NCI-H2196 (cell line): ENCODE results near the gene CCDC43.
"Not testable (repeated sequence)": the region's sequence is repeated elsewhere in the genome, so short reads cannot be mapped to it uniquely, and the experiment has no call there.

Experiments
- DNase-seq: peaks from one replicate; lab custom pipeline; 2025; ENCODE audit not compliant: unreplicated experiment; lab: John Stamatoyannopoulos, UW

The CCDC43 gene, protein sequence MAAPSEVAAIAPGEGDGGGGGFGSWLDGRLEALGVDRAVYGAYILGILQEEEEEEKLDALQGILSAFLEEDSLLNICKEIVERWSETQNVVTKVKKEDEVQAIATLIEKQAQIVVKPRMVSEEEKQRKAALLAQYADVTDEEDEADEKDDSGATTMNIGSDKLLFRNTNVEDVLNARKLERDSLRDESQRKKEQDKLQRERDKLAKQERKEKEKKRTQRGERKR

DNA sequence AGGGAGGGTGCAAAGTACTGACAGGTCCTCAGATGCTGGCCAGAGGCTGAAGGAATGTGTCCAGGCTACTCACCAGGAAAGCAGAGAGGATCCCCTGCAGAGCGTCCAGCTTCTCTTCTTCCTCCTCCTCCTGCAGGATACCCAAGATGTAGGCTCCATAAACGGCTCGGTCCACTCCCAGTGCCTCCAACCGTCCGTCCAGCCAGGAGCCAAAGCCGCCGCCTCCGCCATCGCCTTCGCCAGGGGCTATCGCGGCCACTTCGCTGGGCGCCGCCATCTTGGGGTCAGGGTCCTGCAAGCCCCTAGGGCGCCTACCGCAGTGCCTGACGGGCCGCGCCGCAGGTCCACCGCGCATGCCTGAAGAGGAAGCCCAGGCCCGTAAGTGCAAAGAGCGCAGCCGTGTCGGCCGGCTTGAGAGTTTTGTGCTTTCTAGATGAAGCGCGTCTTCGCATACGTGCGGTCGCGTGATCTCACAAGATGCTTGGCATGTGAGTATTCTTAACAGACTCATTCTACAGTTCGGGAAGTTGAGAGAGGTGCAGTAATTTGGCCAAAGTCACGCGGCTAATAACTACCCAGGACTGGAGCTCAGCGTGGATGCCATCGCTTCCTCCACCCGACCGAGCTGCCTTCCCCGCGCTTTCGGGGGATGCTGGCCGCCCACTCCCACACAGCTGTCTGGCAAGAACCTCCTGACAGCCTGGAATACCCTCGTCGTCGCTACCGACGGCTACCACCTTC is at the start of gene CCDC43:
Gene CCDC43, minus strand, starts transcription at position 300 of the 741 bp plus-strand sequence. Its CDS starts 23 bp downstream, at position 277.
- DNase-seq = peak; percentile 96

GRCh38 chr17:44738214-44738906 is 48.8 kb upstream of the CCDC43 start:
- DNase-seq = no peak

DNA sequence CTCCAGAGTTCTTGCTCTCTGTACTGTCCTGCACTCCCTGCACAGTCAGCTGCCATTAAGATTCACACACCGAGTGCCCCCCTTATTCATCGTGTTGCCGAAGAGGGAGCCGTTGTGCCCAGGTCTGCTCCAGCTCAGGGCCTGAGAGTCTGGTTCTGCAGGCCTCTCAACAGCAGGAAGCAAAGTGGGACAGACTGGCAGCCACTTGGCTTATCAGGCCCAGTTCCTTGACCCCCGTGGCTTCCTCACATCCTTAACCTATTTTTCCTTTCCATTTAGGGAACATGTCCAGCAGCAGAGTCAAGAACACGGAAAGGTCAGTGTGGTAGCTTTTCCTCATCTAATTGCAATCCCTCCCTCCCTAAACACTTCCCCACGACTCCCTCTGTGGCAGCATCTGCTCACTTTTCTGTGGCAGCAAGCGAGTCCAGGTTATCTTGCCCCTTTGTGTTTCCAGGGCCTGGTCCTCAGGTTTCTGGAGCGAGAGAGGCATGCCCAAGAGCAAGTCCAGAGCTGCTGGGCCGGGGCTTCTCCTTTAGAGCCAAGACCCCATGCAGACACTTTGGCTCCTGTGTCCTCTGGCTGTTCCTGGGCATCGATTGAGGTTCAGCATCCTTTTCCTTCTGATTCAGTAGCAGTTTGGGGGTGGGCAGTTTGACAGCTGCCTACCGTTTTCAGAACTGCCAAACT is 47.1 kb upstream of the CCDC43 start:
- DNase-seq = no peak

GRCh38 chr17:44734272-44734671 is 44.7 kb upstream of the CCDC43 start:
- DNase-seq = no peak

- peak; percentile 15 for DNase-seq
These were observed 44.2 kb upstream of the CCDC43 start for GRCh38 chr17:44733753-44734152.

GRCh38 chr17:44726121-44726520 is 36.5 kb upstream of the CCDC43 start:
- not testable (repeated sequence) for DNase-seq

DNA sequence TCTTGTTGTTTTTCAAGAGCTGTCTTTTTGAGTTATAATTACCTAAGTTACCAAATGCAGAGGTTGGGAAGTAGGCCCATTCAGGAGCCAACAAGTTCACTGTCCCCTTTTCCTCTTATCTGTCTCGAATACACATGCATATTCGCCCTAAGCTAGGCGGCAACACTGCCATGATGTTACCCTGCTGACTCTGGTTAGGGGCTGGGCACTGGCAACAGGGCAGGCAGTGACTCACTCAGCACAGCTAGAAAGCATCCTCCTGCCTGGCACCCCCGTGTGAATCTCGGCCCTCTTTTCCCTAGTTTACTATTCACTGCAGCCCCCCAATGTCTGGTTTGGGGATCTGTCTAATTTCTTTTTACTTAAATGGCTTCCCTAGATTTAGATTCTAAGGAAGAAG is 32.7 kb upstream of the CCDC43 start:
- DNase-seq = no peak

- DNase-seq = no peak
These were observed 29.9 kb upstream of the CCDC43 start for GRCh38 chr17:44719444-44719843.

DNA sequence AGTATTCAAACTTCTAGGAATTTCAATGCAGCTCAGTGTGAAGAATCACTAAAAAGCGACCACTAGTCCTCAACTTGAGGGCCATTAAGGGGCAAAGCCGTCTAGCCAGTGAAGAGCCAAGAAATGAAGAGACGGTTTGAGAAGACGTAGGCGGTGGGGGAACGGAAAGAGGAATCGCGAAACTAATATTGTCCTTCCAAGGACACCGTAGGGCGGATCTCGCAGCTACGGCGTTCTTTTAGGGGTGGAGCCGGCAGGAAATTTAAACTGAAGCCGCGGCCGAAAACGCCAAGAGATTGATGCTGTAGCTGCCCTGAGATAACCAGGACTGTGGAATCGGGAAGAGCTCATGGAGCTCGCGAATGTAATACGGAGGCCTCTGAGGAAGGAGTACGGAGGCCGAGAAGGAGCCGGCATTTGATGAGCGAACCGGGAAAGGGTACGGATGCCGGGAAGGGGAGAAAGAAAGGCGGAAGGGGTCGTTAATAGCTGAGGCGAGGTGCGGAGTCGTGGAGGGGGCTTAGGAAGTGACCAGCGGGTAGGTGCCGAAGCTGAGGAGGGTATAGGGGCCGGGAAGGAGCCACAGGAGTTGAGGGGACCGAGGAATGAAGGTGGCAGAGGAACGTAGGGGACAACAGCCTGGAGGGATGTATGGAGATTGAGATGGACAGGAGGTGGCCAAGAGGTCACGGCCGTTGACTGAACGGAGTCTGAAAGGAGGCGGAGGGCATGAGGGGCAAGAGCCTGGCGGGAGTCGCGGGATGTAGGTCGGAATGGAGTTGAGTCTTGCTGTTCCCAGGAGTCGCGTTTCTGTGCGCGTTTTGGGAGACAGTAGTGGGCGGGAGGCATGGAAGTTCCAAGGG is 19.1 kb upstream of the CCDC43 start, which contains the start of gene DBF4B:
Gene DBF4B, plus strand, starts transcription at position 265 of the 863 bp plus-strand sequence. Its CDS starts 156 bp downstream, at position 421.
- DNase-seq = peak; percentile 94

GRCh38 chr17:44707755-44708400 is 18.3 kb upstream of the CCDC43 start:
- DNase-seq = no peak

DNA sequence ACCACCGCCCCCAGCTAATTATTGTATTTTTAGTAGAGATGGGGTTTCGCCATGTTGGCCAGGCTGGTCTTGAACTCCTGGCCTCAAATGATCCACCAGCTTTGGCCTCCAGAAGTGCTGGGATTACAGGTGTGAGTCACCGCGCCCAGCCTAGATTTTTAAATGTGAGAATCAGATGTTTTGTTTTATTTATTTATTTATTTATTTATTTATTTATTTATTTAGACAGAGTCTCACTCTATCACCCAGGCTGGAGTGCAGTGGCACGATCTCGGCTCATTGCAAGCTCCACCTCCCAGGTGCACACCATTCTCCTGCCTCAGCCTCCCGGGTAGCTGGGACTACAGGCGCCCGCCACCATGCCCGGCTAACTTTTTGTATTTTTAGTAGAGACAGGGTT is 10.7 kb upstream of the CCDC43 start:
- DNase-seq = not testable (repeated sequence)

DNA sequence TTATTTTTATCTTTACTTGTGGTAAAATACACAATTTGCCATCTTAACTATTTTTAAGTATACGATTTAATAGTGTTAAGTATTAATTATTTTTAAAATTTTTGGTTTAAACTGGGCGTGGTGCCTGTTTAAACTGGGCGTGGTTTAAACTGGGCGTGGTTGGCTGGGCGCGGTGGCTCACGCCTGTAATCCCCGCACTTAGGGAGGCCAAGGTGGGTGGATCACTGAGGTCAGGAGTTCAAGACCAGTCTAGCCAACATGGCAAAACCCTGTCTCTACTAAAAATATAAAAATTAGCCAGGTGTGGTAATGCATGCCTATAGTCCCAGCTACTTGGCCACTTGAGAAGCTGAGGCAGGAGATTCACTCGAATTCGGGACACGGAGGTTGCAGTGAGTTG is 4.0 kb upstream of the CCDC43 start:
- no peak for DNase-seq

GRCh38 chr17:44690746-44691306 is 1.2 kb upstream of the CCDC43 start:
- peak; percentile 78 for DNase-seq

DNA sequence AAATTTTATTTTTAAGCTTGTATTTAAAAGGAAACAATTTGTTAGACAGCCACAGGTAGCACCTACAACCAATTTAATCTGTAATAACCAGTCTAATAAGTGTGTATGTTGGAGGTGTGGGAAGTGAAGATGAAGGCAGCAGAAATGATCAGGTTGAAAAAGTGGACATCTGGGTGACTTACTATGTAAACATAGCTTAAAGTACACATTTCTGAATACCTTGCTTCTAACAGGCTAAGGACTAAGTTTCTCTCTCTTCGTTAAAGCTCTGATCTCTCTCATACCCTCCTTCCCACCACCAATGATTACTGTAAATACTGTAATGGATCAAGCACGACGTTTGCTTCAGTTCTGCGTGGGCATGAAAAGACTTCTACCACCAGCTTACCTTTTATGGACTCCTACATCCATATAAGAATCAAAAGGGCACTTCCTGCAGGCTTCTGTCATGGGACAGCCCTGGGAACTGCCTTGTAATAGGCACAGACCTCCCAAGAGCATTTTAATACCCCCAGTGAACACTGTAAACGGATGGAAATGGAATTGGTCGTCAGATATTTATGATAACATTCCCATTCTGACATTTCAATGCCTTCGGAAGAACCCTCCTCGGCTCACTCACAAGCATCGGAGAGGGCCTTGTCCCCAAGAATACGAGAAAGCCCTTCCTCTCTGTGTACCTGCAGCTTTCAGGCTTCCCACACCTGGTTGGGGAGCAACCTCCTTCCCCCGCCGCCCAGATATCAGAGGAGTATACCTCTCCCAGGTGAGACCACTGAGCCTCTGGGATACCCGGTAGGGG is 700 bp downstream of the CCDC43 start:
- no peak for DNase-seq

GRCh38 chr17:44688200-44688599 is 1.4 kb downstream of the CCDC43 start:
- no peak for DNase-seq

DNA sequence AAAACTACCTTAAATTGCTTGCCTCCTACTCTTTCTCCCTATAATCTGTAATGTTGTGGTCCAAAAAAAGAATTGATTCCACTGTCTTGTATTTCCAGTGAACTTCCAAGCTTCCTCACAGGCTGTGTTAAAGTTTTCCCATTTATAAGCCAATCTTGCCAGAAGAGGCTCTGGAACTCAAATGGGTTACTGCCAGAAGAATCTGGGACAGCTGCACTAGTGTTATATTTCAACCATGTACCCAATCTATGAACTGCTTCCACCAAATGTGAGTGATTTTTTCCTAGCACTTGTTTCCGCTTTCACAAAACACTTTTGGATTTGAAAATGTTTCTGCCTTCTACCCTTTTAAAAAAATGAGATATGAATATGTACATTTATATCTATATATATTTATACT is 1.8 kb downstream of the CCDC43 start:
- DNase-seq = no peak

DNA sequence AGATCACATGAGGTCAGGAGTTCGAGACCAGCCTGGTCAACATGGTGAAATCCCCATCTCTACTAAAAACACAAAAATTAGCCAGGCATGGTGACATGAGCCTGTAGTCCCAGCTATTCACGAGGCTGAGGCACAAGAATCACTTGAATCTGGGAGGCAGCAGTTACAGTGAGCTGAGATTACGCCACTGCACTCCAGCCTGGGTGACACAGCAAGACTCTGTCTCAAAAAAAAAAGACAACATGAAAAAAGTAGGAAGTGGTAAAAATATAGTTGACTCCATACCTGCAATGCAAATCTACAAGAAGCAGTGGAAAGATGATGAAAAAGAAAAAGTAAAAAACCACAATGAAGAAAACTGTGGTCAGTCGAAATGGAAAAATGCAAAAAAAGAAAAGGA is 6.3 kb downstream of the CCDC43 start:
- DNase-seq = not testable (repeated sequence)

DNA sequence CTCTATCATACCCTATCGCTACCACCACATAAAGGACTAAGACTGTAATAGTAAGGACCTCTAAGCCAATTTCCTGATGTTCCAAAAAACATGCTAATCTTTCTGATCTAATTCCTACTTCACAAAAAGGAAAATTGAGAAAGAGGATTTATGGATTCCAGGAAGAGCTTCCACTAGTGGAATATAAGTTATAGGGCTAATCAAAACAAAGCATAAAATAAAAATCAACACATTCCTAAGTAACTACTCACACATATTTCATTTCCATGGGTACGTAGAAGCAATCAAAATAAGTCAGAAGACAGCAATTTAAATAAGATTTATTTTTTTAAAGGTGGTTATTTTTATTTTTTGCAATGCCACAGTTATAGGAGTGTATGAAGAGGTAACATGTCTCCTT is 12.4 kb downstream of the CCDC43 start:
- no peak for DNase-seq

DNA sequence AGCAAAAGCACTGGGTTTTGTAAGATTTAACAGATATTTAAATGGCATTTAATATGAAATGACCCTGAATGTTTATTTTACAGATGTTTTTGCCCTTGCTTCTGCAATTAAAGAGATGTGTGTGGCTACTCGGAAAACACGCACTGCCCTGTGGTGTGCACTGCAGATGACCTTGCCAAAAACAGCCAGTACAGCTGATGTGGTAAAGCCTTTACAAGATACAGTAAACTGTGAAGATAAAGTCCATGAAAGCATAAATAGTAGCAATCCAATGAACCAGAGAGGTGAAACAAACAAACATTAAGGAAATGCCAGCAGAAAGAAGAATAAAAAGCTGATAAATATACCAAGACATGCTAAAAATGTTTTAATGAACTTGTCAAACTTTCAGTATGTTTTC is 15.7 kb downstream of the CCDC43 start:
- no peak for DNase-seq
